ENCODE measurements around the gene ZSCAN31. TPM values are rescaled to one million over a fixed set of nuclear protein-coding genes. Genes with fewer than 3 reads are reported as not detected.
"Not testable (repeated sequence)": the region's sequence is repeated elsewhere in the genome, so short reads cannot be mapped to it uniquely, and the experiment has no call there.

The ZSCAN31 gene
- 13.5 TPM for total RNA-seq

- DNase-seq (ENCODE audit: low spot score in 2 of 2), result peak in 1 of 2 donors; percentile 77
- peak; percentile 15 for FAIRE-seq
Measured at GRCh38 chr6:28335564-28336283, at the start of gene ZSCAN31. TSS of gene ZSCAN31 (minus strand) at chr6:28336148. CDS start at chr6:28329683, 6,465 bp downstream.

GRCh38 chr6:28384143-28384533, 48.2 kb upstream of the ZSCAN31 start:
- FAIRE-seq (no peak), DNase-seq (ENCODE audit: low spot score in 2 of 2) (no peak)

- FAIRE-seq (no peak), DNase-seq (ENCODE audit: low spot score in 2 of 2) (peak; percentile 13 to 56)
Measured at GRCh38 chr6:28383235-28384142, 47.5 kb upstream of the ZSCAN31 start.

- DNase-seq (ENCODE audit: low spot score in 2 of 2) (no peak), FAIRE-seq (no peak)
Measured at GRCh38 chr6:28380381-28380780, 44.4 kb upstream of the ZSCAN31 start.

- no peak for DNase-seq (ENCODE audit: low spot score in 2 of 2)
- peak; percentile 30 for FAIRE-seq
Measured at GRCh38 chr6:28378644-28379043, 42.7 kb upstream of the ZSCAN31 start.

GRCh38 chr6:28377879-28378278, 41.9 kb upstream of the ZSCAN31 start:
- no peak for DNase-seq (ENCODE audit: low spot score in 2 of 2)
- no peak for FAIRE-seq

- no peak for DNase-seq (ENCODE audit: low spot score in 2 of 2)
- no peak for FAIRE-seq
Measured at GRCh38 chr6:28373925-28374324, 38.0 kb upstream of the ZSCAN31 start.

GRCh38 chr6:28371706-28372451, 35.9 kb upstream of the ZSCAN31 start:
- FAIRE-seq (no peak), DNase-seq (ENCODE audit: low spot score in 2 of 2) (no peak)

- DNase-seq (ENCODE audit: low spot score in 2 of 2), result no peak
Measured at GRCh38 chr6:28371280-28371679, 35.3 kb upstream of the ZSCAN31 start.

GRCh38 chr6:28370440-28370839, 34.5 kb upstream of the ZSCAN31 start:
- DNase-seq (ENCODE audit: low spot score in 2 of 2) (no peak), FAIRE-seq (no peak)

More at GRCh38 chr6:28371280-28371679, 35.3 kb upstream of the ZSCAN31 start:
- FAIRE-seq, result no peak

GRCh38 chr6:28369463-28369862, 33.5 kb upstream of the ZSCAN31 start:
- DNase-seq (ENCODE audit: low spot score in 2 of 2) (no peak), FAIRE-seq (no peak)

- FAIRE-seq (no peak), DNase-seq (ENCODE audit: low spot score in 2 of 2) (no peak)
Measured at GRCh38 chr6:28368522-28368921, 32.6 kb upstream of the ZSCAN31 start.

- not testable (repeated sequence) for FAIRE-seq; DNase-seq (ENCODE audit: low spot score in 2 of 2)
Measured at GRCh38 chr6:28365590-28365989, 29.6 kb upstream of the ZSCAN31 start.

- FAIRE-seq, result no peak
- DNase-seq (ENCODE audit: low spot score in 2 of 2), result no peak
Measured at GRCh38 chr6:28360961-28361360, 25.0 kb upstream of the ZSCAN31 start.

- not testable (repeated sequence) for FAIRE-seq; DNase-seq (ENCODE audit: low spot score in 2 of 2)
Measured at GRCh38 chr6:28359562-28359961, 23.6 kb upstream of the ZSCAN31 start.

- FAIRE-seq, result no peak
- no peak for DNase-seq (ENCODE audit: low spot score in 2 of 2)
Measured at GRCh38 chr6:28357036-28357435, 21.1 kb upstream of the ZSCAN31 start.

- DNase-seq (ENCODE audit: low spot score in 2 of 2) (no peak), FAIRE-seq (no peak)
Measured at GRCh38 chr6:28356666-28357020, 20.7 kb upstream of the ZSCAN31 start.

GRCh38 chr6:28355743-28356665, 20.1 kb upstream of the ZSCAN31 start:
- FAIRE-seq (no peak), DNase-seq (ENCODE audit: low spot score in 2 of 2) (peak; percentile 48 to 64)

GRCh38 chr6:28354688-28355554, 19.0 kb upstream of the ZSCAN31 start:
- FAIRE-seq (no peak), DNase-seq (ENCODE audit: low spot score in 2 of 2) (no peak)

Measured in frontal cortex (tissue), 4 donors.